Heart left ventricle (tissue), 16 donors: ENCODE measurements around the gene SREK1. TPM values are rescaled to one million over a fixed set of nuclear protein-coding genes. Genes with fewer than 3 reads are reported as not detected.
A peak's percentile ranks its signal among the peaks of the same experiment; 100 is the strongest.

Experiments used
- ATAC-seq, 4 donors: fragments of 200-7000 bp; cut with Tn5 transposase; one replicate each; pipeline ENCODE4 v1.9.1; 2020 to 2022; ENCODE audit warnings: moderate library complexity in 4 of 4, mild to moderate bottlenecking in 3 of 4, moderate number of reproducible peaks in 1 of 4
- DNase-seq, 5 donors: peaks; one replicate each; pipeline ENCODE4 v3.0.0-alpha.2; 2020
- H3K27ac ChIP-seq, 12 donors: fragments of 200-600 bp; sonication (generic) in 4 of 12; one replicate each; pipeline versions ENCODE4 v1.5.0 to v1.8.0; 2016 to 2022; ENCODE audit warnings: mild to moderate bottlenecking in 2 of 12
- H3K27me3 ChIP-seq, 9 donors: fragments of 200-600 bp; sonication (generic) in 2 of 9; one replicate each; pipeline versions ENCODE4 v1.5.1 to v1.8.0; 2016 to 2022; ENCODE audit warnings: mild to moderate bottlenecking in 3 of 9
- H3K36me3 ChIP-seq, 9 donors: fragments of 200-600 bp; sonication (generic) in 2 of 9; one replicate each; pipeline versions ENCODE4 v1.5.0 to v1.8.0; 2018 to 2022; ENCODE audit warnings: mild to moderate bottlenecking in 2 of 9
- H3K4me1 ChIP-seq, 12 donors: fragments of 200-600 bp; sonication (generic) in 4 of 12; one replicate each; pipeline versions ENCODE4 v1.5.0 to v1.8.0; 2016 to 2022; ENCODE audit warnings: mild to moderate bottlenecking in 3 of 12
- H3K4me3 ChIP-seq, 12 donors: fragments of 200-600 bp; sonication (generic) in 4 of 12; one replicate each; pipeline versions ENCODE4 v1.5.0 to v1.8.0; 2017 to 2022; ENCODE audit warnings: mild to moderate bottlenecking in 9 of 12, moderate library complexity in 4 of 12
- H3K9me3 ChIP-seq, 12 donors: fragments of 200-600 bp; sonication (generic) in 4 of 12; one replicate each; pipeline versions ENCODE4 v1.5.0 to v1.8.0; 2016 to 2022; ENCODE audit warnings: mild to moderate bottlenecking in 1 of 12
- CTCF ChIP-seq, 12 donors: fragments of 200-600 bp; sonication (generic) in 4 of 12; IDR thresholded peaks; one replicate each; pipeline versions ENCODE4 v1.5.0 to v1.8.0; 2018 to 2022; ENCODE audit warnings: antibody characterized with exemption in 12 of 12, mild to moderate bottlenecking in 5 of 12
- POLR2A ChIP-seq, 2 donors: fragments of 450-650 bp; IDR thresholded peaks; one replicate each; pipeline ENCODE4 v1.6.1; 2017; ENCODE audit warnings: antibody characterized with exemption in 2 of 2, mild to moderate bottlenecking in 2 of 2, moderate library complexity in 2 of 2
- WGBS, 4 donors: extraction: QIAGEN DNeasy Blood & Tissue Kit in 2 of 4; methylation state at CpG; one replicate each; pipeline versions ENCODE4 v1.1.5 to v1.1.7; 2013 to 2018; 5-methylcytosine and 5-hydroxymethylcytosine counted together
- intact Hi-C, 10 donors: fragments of 100-400 bp; cut with DNase I; formaldehyde crosslinking; loops; one replicate each; pipeline versions ENCODE4 v1.11.1 to v1.14.2; 2022
- polyA plus RNA-seq, 2 donors: library from polyadenylated mRNA; stranded (reverse); fragments of 200-250 nt; gene quantifications; one replicate each; pipeline ENCODE4 v1.2.3, GENCODE V29; 2013
- total RNA-seq, 9 donors: library from RNA; depleted of rRNA in 2 of 9; stranded (reverse); fragments of >200 nt in 2 of 9; fragmentation: NEBNext Ultra II Directional in 3 of 9; extraction: Animal tissue kit (Norgen Biotek cat#: 25700) in 3 of 9; gene quantifications; one replicate each; pipeline versions ENCODE4 v1.1.0 to v1.2.4, GENCODE V29; 2016 to 2023
- donor health status: ischemic (EF 13 %, LVEDD 7.1; RV severe dilation, severe dysfunction).
- donor health status: healthy with polysubstance abuse.
- donor health status: DM: no; HTN: yes; CAD: no.
- donor health status: DM: no; HTN: no; CAD: no.
- donor health status: ischemic (EF 25% LVEDD 6.9; RV normal size, moderate dysfunction).
- donor health status: ischemic (EF 25% LVEDD 5.7; RV mildly dilated, moderate dysfunction).
- donor health status: healthy.
- donor health status: DM: yes; HTN: yes; CAD: no.
- donor health status: ischemic (EF 35%, LVEDD 5.7; RV mildly dilated, moderate dysfunction).
- donor health status: nonischemic (EF 11% LVEDD 7.7; RV severe dilation, severe dysfunction).
- donor health status: DM: yes; HTN: yes; CAD: no.
- donor health status: PGD.
- donor health status: ischemic (EF 29% LVEDD 5.4; RV normal size, mild dysfunction).
- donor health status: nonischemic (EF 23%, LVEDD 6.1; RV moderate dilation, normal function).

SREK1 gene
- total and polyA plus RNA-seq, 11 donors, result 13.5 to 34.2 (median 28.0) TPM

GRCh38 chr5:66197764-66198405 is 53.8 kb downstream of the SREK1 start:
- Histone ChIP-seq H3K27ac (no peak overlapping the region), H3K27me3 (no peaks in the 10 kb centered on the region), H3K36me3 (no peaks in the 10 kb centered on the region), H3K9me3 (no peaks in the 10 kb centered on the region), H3K4me1 (no peaks in the 10 kb centered on the region), H3K4me3 (no peak overlapping the region)
- intact Hi-C loops, result no loop called here
- 86 to 90% (median 88%) methylated on average over 3 to 4 of the region's 4 CpGs for WGBS, 4 donors
- ATAC-seq (no peak), DNase-seq (no peak)
- TF ChIP-seq CTCF (IDR thresholded peaks at IDR 0.05) (no peak), POLR2A (IDR thresholded peaks at IDR 0.05) (no peak)

DNA sequence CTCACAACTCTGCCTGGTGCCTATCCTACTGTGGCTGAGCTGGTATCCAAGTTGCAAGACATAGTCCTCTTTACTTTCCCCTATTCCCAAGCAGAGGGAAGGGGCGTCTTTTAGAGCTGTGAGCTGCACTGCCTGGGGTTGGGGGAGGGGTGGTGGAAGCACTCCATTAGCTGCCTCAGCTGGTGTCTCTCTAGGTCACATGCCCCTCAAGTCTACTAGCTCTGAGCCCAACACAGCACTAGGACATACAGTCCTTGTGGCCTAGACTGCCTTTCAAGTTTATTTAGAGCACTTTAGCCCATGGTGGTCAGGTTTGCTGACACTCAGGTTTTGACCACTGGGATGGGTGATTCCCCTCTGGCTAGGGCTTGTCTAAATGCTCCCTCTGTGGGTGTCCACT is 54.7 kb downstream of the SREK1 start:
- DNase-seq, result no peak
- Histone ChIP-seq H3K4me3 (no peak overlapping the region), H3K9me3 (no peaks in the 10 kb centered on the region), H3K27ac (no peak overlapping the region), H3K27me3 (no peaks in the 10 kb centered on the region), H3K4me1 (no peaks in the 10 kb centered on the region), H3K36me3 (no peaks in the 10 kb centered on the region)
- TF ChIP-seq CTCF (IDR thresholded peaks at IDR 0.05) (no peak), POLR2A (IDR thresholded peaks at IDR 0.05) (no peak)
- WGBS, 4 donors, result 78 to 100% (median 86%) methylated on average over 1 of the region's 1 CpG
- ATAC-seq, result peak in 2 of 4 donors; percentile 49 to 55
- intact Hi-C loops, result no loop called here

- H3K4me1 ChIP-seq, result no peaks in the 10 kb centered on the region
- H3K9me3 ChIP-seq, result no peaks in the 10 kb centered on the region
- TF ChIP-seq POLR2A (IDR thresholded peaks at IDR 0.05), result no peak
- no peak for TF ChIP-seq CTCF (IDR thresholded peaks at IDR 0.05)
- H3K36me3 ChIP-seq, result no peaks in the 10 kb centered on the region
- DNase-seq (no peak), ATAC-seq (no peak)
- H3K27ac ChIP-seq, result no peak overlapping the region
- H3K27me3 ChIP-seq, result no peaks in the 10 kb centered on the region
- intact Hi-C loops, result no loop called here
- WGBS, 4 donors, result 81 to 94% (median 92%) methylated on average over 4 of the region's 4 CpGs
- H3K4me3 ChIP-seq, result no peak overlapping the region
Observed at GRCh38 chr5:66203531-66203930, 59.4 kb downstream of the SREK1 start.

DNA sequence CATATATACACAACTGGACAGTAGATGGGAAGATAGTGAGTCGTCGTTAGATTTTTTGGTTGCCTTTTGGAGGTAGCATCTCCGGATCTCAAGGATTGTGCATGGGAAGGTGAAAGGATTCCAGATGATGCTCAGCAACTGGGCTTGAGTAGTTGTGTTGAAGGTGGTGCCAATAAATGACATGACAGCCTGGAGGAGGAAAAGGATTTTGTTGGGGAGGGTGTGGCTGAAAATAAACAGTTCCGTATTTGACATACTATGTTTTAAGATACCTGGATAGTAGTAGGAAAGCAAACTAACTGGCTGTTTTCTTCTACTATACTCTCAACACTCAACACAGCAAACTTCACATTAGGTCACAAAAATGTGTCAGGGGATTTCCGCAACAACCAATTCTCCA is 62.4 kb downstream of the SREK1 start:
- WGBS, 4 donors, result 96 to 98% (median 96%) methylated on average over 5 of the region's 5 CpGs
- DNase-seq (no peak), ATAC-seq (no peak)
- H3K4me1 ChIP-seq, result no peaks in the 10 kb centered on the region
- H3K27me3 ChIP-seq, result no peaks in the 10 kb centered on the region
- no peaks in the 10 kb centered on the region for H3K9me3 ChIP-seq
- TF ChIP-seq CTCF (IDR thresholded peaks at IDR 0.05) (no peak), POLR2A (IDR thresholded peaks at IDR 0.05) (no peak)
- H3K4me3 ChIP-seq, result no peak overlapping the region
- intact Hi-C loops, result no loop called here
- no peak overlapping the region for H3K27ac ChIP-seq
- H3K36me3 ChIP-seq, result no peaks in the 10 kb centered on the region
